GM18511 (cell line): ENCODE data around the gene TIMP4.

Experiments
- ATAC-seq: cut with Tn5 transposase; IDR thresholded peaks from one replicate; pipeline ENCODE4 v1.9.1; 2021; ENCODE audit warnings: mild to moderate bottlenecking, moderate library complexity; ENCODE audit not compliant: unreplicated experiment

TIMP4 gene

GRCh38 chr3:12148183-12148940, 10.3 kb downstream of the TIMP4 start:
- no peak for ATAC-seq

- no peak for ATAC-seq
Observed at GRCh38 chr3:12147049-12147780, 11.5 kb downstream of the TIMP4 start.

GRCh38 chr3:12143949-12144504, 14.7 kb downstream of the TIMP4 start:
- ATAC-seq, result no peak

- ATAC-seq, result no peak
Observed at GRCh38 chr3:12142476-12142875, 16.2 kb downstream of the TIMP4 start.

GRCh38 chr3:12141350-12141749, 17.4 kb downstream of the TIMP4 start:
- ATAC-seq, result no peak

- ATAC-seq, result no peak
Observed at GRCh38 chr3:12139111-12139511, 19.6 kb downstream of the TIMP4 start.

- ATAC-seq, result peak; percentile 41
Observed at GRCh38 chr3:12138044-12138443, 20.7 kb downstream of the TIMP4 start.

GRCh38 chr3:12136371-12136770, 22.3 kb downstream of the TIMP4 start:
- ATAC-seq, result no peak

GRCh38 chr3:12135029-12135657, 23.6 kb downstream of the TIMP4 start:
- peak; percentile 88 for ATAC-seq

- ATAC-seq, result no peak
Observed at GRCh38 chr3:12132881-12133280, 25.8 kb downstream of the TIMP4 start.

GRCh38 chr3:12131351-12132090, 27.2 kb downstream of the TIMP4 start:
- ATAC-seq, result no peak

- no peak for ATAC-seq
Observed at GRCh38 chr3:12127391-12127790, 31.3 kb downstream of the TIMP4 start.

- no peak for ATAC-seq
Observed at GRCh38 chr3:12125772-12126171, 32.9 kb downstream of the TIMP4 start.

- ATAC-seq, result no peak
Observed at GRCh38 chr3:12121466-12121865, 37.2 kb downstream of the TIMP4 start.

GRCh38 chr3:12120374-12121140, 38.2 kb downstream of the TIMP4 start:
- ATAC-seq, result no peak

- ATAC-seq, result no peak
Observed at GRCh38 chr3:12117473-12117872, 41.2 kb downstream of the TIMP4 start.

GRCh38 chr3:12116870-12117269, 41.8 kb downstream of the TIMP4 start:
- no peak for ATAC-seq

GRCh38 chr3:12115849-12116248, 42.9 kb downstream of the TIMP4 start:
- ATAC-seq, result no peak

- no peak for ATAC-seq
Observed at GRCh38 chr3:12115104-12115503, 43.6 kb downstream of the TIMP4 start.

- no peak for ATAC-seq
Observed at GRCh38 chr3:12114251-12114650, 44.5 kb downstream of the TIMP4 start.
